Right ventricle myocardium inferior (tissue), 1 donor: ENCODE results near the gene TMTC2. TPM values are rescaled to one million over a fixed set of nuclear protein-coding genes. Genes with fewer than 3 reads are reported as not detected.
"Not testable (repeated sequence)": the region's sequence is repeated elsewhere in the genome, so short reads cannot be mapped to it uniquely, and the experiment has no call there.

Experiments
- ATAC-seq: fragments of 200-7000 bp; cut with Tn5 transposase; one replicate; pipeline ENCODE4 v1.9.1; 2020; ENCODE audit warnings: mild to moderate bottlenecking, moderate library complexity
- DNase-seq: peaks from one replicate; pipeline ENCODE4 v3.0.0; 2021; ENCODE audit errors: missing footprints
- intact Hi-C: fragments of 100-400 bp; cut with DNase I; formaldehyde crosslinking; loops from one replicate; pipeline ENCODE4 v1.11.0; 2022
- total RNA-seq: library from RNA; stranded (reverse); fragmentation: NEBNext Ultra II Directional; extraction: Animal tissue kit (Norgen Biotek cat#: 25700); gene quantifications from one replicate; pipeline ENCODE4 v1.2.1, GENCODE V29; 2021
- donor health status: DM: no; HTN: yes; CAD: no; lungs with severe emphysema.

The TMTC2 gene
- total RNA-seq, 1 donor from 2014 or later, result 4.4 TPM

DNA sequence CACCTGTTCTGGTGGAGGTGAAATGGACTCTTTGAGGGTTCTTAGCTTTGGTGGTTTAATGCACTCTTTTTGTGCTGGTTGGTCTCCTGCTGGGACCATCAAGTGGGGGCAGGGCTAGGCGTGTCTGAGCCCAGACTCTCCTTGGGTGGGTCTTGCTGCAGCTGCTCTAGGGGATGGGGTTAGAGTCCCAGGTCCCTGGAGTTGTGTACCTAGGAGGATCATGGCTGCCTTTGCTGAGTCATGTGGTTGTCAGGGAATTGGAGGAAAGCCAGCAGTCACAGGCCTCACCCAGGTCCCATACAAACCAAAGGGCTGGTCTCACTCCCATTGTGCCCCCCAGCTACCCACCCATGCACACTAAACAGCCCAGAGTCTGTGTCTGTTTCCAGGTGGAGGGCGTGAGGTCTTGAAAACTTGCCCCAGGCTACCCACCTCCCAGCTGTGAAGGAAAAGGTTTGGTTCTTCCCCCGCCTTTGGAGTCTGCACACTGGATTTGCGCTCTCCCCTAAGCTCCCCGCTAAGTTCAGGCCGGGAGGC is 387.7 kb downstream of the TMTC2 start:
- DNase-seq, result no peak
- ATAC-seq, result no peak
- intact Hi-C loops, result no loop called here

DNA sequence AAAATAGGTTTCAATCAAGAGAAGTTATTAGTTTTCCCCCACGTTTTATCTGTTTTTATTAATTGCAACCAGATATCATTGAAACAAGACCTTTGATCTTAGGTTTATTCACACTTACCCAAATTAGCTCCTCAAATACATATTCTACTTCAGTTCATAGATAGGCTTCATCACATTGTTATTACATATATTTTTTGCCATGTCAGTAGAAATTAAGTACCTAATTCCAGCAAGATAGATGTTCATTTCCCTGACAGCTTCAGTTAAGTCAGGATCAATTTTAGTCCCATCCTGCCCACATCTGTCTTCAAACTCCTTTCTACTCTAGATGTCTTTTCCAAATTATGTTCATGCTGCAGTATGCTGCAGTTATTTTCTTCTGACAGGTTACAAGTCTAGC is 388.8 kb downstream of the TMTC2 start:
- ATAC-seq, result no peak
- no peak for DNase-seq
- intact Hi-C loops, result no loop called here

DNA sequence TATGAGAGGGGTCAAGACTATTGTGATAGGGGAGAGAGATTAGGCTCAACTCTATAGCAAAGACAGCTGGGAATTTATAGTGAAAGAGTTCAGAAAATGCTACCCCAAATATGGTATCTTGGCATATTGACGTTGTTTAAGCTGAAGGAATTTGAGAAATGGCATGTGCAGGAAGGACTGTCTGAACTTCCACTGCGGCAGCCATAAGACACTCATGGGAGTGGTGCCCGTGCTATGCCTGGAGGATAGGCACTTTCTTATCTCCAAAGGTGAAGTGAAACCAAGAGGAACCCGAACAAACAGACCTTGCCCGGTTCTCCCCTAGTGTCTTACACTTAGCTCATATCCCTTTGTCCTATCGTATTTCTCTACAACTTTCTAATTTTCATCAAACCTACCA is 390.3 kb downstream of the TMTC2 start:
- ATAC-seq (no peak), DNase-seq (no peak)
- intact Hi-C loops, result no loop called here

DNA sequence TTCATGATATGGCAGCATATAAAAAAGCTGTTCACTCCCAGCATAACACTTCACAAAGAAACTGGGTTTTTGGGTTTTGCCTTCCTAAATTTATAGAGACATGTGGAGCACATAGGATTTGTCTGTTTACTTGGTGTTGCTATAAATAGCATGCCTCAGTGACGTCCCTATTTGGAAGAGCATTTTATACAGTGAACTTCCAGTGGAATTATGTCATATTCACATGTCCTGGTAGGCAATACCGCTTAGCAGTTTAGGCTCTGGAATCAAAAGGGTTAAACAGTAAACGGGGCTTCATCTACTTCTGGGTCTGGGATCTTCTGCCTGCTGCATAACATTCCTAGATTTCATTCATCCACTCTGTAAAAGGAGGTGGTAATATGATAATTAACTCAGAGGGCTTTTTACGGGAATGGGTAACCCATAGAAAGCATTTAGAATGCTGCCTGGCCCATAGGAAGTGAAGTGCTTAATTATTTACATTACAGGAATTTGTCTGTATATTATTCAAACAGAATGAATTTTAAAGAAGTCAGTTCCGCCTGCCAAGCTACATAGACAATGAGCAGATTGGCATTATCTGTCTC is 396.1 kb downstream of the TMTC2 start:
- intact Hi-C loops, result no loop called here
- ATAC-seq, result no peak
- no peak for DNase-seq

DNA sequence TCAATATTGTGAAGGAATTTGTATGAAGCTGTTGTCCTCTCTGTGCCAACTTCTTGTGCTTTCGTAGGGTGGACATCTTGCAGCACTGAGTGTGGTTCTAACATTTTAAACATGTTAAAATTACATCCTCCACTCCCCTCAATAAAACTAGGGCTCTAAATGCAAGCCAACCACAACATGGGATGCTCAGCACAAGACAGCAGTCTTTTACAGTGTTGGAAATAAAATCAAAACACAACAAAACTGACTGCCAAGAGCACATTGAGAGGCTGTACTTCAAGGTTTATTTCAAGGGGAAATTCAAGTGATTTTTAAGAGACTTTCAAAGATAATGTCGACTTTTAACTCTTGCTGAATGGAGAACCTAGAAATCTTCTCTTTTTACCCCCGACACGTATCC is 396.9 kb downstream of the TMTC2 start:
- ATAC-seq (no peak), DNase-seq (no peak)
- intact Hi-C loops, result no loop called here

DNA sequence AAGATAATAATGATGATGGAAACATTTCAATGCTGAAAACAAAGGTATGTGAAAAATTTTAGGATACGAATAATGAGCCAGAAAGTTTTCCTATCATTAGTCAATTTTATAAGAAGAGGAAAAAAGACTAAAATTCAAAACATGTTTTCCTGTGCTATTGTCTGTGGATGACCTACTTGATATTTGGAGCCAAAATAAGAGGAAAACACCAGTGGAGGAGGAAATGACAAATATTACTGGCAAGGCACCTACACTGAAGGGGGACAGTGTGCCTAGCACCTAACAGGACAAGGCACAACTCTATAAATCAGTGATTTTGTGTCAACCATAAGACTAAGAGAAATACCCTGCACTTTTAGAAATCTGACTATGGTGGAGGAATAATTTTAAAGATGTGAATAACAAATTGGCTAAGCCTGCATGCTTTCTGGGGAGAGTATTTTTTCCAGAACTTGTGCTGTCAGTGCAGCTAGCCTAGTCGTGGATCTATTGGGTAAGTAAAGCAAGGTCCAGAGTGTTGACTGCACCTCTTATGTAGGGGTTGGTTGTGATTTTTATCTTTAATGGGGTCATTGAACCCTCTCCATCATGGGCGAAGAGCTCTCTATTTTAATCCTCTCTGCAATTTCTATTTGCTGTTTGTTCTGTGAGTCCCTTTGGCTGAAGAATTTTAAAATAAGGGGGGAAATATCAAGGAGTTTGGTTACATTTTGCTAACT is 398.0 kb downstream of the TMTC2 start:
- no peak for ATAC-seq
- DNase-seq, result no peak
- intact Hi-C loops, result no loop called here

DNA sequence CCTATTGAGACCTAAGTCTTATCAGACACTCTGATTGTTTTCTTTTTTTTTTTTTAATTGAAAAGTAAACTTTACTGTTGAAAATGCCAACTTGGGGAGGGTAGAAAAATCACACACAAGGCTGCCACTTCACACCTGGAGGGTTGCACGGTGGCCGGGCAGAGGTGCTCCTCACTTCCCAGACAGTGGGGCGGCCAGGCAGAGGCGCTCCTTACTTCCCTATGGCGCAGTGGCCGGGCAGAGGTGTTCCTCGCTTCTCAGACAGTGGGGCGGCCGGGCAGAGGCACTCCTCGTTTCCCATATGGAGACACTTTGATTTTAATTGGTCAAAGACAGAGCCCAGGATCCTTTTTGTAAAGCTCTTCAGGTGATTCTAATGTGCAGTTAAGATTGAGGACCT is 399.3 kb downstream of the TMTC2 start:
- ATAC-seq (no peak), DNase-seq (no peak)
- intact Hi-C loops, result no loop called here

DNA sequence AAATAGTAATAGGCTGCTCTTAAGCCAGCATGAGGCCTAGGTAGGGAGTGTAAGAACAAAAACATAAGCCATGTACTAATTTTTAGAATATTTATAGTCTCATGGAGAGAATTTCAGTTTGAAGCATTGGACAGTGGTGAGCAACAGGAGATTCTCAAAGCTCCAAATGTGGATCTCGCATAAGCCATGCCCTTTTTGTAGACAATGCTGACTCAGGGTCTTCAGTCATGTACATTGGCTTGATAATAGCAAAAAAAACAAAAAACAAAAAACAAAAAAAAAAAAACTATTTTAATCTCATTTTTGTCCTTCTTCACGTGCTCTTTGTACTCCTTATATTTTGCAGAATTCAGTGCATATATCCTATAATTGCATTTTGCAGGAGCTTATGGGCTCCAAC is 402.9 kb downstream of the TMTC2 start:
- ATAC-seq, result no peak
- intact Hi-C loops, result no loop called here
- DNase-seq, result no peak

DNA sequence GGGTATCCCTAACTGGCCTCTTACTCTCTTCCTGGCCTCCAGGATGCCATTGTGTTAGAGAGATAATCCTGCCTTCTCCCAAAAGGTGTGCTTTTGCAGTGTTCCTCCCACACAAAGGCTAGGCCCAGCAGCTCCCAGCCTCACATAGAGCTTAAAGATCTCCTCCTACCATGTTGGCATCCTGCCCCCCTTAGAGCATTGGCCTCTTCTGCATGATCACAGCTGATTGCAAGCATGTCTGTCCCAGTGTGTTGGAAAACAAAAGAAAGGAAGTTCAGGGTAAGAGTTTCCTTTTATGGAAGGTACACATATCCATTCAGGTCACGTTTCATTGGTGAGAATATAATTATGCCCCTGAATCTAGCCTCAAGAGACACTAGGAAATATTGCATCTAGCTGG is 405.4 kb downstream of the TMTC2 start:
- intact Hi-C loops, result no loop called here
- ATAC-seq (no peak), DNase-seq (no peak)

DNA sequence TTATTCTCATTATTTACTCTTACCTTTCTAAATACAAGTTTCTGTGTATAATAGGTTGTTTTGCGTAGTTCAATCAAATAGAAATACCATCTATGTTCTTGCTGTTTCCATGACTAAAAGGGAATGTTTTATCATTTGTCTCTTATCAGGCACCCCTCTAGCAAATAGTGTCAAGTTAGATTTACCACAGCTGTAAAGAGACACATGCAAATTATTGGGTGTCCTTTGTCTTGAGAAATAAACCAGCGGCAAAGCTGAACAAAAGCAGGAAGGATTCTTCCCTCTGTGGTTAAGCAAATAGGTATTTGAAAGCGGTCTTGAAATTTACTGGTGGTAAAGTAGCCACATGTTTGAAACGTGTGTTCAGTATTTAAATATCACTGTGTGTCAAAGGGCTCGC is 405.9 kb downstream of the TMTC2 start:
- DNase-seq (no peak), ATAC-seq (no peak)
- intact Hi-C loops, result no loop called here

DNA sequence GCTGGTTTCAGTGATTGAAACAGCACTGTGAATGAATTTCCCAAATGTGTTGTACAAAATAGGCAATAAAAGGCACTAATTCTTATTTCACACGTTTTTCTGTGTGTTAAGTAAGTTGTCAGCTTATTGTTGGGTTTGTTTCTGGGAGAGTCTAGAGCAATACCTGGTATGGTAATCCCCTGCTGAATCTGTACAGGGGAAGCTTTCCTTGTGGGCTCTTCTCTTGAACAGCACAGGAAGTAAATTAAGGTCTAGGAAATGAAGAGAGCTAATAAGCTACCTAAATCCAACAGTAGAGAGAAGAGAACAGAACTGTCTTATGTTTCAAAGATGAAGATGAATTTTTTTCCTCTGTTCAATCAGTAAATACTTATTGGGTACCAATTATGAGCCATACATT is 406.7 kb downstream of the TMTC2 start:
- no peak for DNase-seq
- intact Hi-C loops, result no loop called here
- no peak for ATAC-seq

DNA sequence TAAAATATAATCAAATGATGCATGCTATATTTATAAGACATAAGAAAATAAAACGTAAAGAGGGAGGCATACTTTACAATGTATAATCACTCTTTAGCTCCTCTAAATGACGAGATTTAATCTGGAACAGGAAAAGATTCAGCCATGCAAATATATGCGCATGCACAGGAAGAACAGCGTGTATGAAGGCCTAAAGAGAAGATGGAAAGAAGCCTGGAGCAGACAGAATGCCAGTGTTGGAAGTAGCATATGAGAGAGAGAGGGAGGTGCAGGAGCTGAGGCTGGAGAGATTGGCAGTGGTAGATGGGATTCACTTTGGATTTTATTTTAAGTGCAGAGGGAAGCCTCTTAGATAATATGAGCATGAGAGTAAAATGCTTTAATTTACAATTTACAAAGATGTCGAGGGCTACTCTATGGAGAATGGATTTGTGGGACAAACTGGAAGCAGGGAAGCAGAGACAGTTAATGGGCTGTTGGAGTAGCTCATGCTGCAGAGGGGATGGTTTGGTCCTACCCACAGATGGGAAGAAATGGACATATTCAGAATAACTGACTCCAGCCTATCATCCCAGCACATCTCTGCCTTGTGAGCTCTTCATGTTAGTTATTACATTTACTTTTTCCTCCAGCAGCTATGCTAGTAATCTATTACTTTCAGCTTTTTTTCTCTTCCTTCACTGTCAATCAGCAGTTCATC is 411.1 kb downstream of the TMTC2 start:
- ATAC-seq (no peak), DNase-seq (no peak)
- intact Hi-C loops, result no loop called here

DNA sequence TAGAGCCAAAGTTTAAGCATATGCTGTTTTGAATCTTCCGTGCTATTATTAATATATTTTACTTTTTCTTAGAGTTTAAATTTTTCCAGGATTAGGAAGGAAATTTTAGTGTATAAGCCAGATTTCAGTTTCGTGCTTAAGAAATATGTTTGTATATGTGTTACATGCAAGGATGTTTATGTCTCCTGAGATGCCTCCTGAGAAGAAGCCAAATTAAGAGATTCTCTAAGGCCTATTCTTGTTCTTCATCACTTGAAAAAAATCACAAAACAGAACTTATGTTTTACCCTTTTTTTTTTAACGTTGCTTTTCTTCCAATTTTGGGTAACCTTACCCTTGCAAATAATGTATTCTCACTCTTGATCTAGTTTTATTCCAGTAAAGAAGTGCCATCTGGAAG is 412.7 kb downstream of the TMTC2 start:
- intact Hi-C loops, result no loop called here
- ATAC-seq, result no peak
- no peak for DNase-seq

DNA sequence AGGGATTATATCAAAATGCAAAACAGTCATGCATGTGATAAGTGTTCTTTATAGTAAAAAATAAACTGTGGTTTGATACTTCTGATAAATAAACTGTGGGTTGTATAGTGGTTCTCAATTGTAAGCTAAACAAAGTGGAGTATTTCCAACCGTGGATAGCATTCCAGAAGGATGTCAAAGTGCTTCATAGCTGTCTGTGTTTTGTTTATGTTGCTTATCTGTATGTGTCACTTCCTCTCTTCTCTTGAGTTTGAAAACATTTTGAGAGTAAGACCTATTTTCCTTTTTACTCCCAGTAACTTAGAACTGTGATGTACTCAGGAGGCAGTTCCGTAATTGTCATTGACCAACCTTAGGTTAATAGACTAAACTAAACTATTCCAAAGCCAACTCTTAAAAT is 415.8 kb downstream of the TMTC2 start:
- intact Hi-C loops, result no loop called here
- DNase-seq, result no peak
- ATAC-seq, result no peak

DNA sequence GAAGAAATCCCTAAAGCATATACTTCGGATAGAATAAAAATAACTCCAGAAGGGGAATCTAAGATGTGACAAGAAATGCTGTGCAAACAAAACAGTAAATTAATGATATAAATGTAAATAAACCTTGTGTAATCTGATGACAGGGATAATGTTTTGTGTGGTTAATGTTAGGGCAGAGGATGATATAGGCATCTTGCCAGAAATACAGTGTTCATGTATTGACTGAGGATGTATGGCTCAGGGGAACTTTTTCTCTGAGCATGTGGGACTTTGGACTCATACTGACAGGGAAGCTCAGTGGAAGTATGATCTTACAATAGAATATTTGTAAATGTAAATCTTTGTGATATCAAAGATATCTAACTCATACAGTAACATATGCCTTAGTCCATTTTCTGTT is 420.2 kb downstream of the TMTC2 start:
- ATAC-seq, result no peak
- intact Hi-C loops, result no loop called here
- DNase-seq, result no peak

DNA sequence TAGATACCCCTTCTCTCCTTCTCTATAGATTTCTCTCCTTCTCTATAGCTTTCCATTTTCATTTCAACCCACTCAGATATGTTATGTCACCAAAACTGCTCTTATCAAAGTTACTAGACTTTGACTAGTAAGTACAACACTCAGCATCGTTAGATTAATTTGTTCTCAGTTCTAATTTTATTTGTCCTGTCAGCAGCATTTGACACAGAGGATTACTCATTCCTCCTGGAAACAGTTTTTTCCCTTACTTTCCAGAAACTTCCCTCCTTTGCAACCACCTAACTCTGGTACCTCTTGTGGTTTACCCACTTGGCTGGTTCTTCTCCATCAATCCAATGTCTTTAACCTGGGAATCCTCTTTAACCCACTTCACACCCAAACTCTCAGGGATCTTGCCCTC is 423.7 kb downstream of the TMTC2 start:
- ATAC-seq (no peak), DNase-seq (no peak)
- intact Hi-C loops, result no loop called here

DNA sequence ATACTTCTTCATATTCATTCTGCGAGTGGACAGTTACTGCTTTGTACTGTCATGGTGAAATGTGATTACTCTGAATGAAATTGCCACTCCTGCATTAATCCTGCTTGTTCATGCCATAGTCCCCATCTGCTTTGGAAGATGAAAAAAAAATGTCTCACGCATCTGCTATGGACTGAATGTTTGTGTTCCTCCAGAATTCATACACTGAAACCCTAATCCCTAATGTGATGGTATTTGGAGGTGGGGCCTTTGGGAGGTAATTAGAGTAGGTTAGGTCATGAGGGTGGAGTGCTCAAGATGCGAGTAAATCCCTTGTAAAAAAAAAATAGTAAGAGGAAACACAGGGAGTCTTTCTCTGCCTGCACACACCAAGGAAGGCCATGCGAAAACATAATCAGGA is 427.2 kb downstream of the TMTC2 start:
- intact Hi-C loops, result no loop called here
- no peak for ATAC-seq
- no peak for DNase-seq

DNA sequence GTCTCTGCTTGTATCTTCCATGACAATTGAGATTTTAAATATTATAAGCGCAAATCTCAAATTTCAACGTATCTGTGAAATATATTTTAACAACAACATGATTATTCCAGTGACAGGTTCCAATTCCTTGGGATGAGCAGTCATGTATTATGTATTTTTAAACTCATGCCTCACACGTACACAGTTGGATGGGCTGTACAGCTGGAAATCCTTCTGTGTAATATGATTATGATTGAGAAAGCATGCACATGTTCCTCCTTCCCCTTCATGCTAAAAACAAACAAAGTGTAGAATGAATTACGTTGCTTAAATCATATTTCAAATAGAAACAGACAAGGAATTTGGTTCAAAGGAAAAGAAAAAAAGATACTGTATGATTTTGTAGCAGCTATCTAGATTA is 428.3 kb downstream of the TMTC2 start:
- intact Hi-C loops, result no loop called here
- ATAC-seq, result no peak
- no peak for DNase-seq

DNA sequence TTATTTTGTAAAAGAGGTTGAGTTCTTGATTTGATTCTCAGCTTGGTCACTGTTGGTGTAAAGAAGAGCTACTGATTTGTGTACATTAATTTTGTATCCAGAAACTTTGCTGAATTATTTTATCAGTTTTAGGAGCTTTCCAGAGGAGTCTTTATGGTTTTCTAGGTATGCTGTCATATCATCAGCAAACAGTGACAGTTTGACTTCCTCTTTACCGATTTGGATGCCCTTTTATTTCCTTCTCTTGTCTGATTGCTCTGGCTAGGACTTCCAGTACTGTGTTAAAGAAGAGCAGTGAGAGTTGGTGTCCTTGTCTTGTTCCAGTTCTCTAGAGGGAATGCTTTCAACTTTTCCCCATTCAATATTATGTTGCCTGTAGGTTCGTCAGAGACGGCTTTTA is 431.2 kb downstream of the TMTC2 start:
- ATAC-seq, DNase-seq, intact Hi-C loops: not testable (repeated sequence)

DNA sequence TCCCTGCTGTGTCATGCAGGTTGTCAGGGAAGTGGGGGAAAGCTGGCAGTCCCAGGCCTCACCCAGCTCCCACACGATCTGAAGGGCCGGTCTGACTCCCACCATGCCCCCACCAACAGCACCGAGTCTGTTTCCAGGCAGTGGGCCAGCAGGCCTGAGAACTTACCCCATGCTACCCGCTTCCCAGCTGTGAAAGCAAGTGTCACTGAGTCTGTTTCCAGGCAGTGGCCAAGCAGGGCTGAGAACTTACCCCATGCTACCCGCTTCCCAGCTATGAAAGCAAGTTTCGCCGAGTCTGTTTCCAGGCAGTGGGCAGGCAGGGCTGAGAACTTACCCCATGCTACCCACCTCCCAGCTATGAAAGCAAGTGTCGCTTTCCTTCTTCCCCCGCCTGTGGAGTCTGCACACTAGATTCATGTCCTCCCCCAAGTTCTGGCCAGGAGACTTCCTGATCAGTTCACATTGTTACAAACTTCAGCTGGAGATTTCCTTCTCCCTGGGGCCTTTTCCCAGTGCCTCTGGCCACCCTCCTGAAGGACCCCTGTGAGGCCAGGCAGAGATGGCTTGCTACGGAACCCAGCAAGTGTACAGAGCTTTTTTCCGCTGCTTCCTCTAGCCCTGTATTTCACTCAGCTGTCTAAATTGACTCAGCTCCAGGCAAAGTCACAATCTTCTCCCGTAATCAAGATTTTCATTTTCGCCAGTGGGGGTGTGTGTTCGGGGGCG is 435.4 kb downstream of the TMTC2 start:
- DNase-seq (no peak), ATAC-seq (no peak)
- intact Hi-C loops, result no loop called here
